Measurements from ENCODE around the gene LAD1. TPM values are rescaled to one million over a fixed set of nuclear protein-coding genes. Genes with fewer than 3 reads are reported as not detected.

LAD1 gene
- total and polyA plus RNA-seq, 2 of the 4 experiments (the other 2 are of a cell fraction), result under 0.01 to 0.07 TPM

- H3K4me2 ChIP-seq (ENCODE audit: low read depth, low read length), result no peak overlapping the region
- no peaks in the 10 kb centered on the region for H4K20me1 ChIP-seq (ENCODE audit: insufficient read depth, low read length)
- H3K36me3 ChIP-seq (ENCODE audit: control insufficient read depth, insufficient read depth, low read length), result no peaks in the 10 kb centered on the region
- ChIA-PET POLR2A (ENCODE audit: unreplicated experiment) (no interaction called here), CTCF (interaction anchor here (1.3 kb wide), 1 partner anchor 20 kb away, joined by 3 read pairs; no protein-coding TSS in a partner anchor)
- no peaks in the 10 kb centered on the region for H3K79me1 ChIP-seq (ENCODE audit: low read depth in 1 of 2, low read length in 2 of 2)
- no peaks in the 10 kb centered on the region for H3K4me1 ChIP-seq (ENCODE audit: control insufficient read depth, insufficient read depth, low read length)
- in situ Hi-C loops (cut with MboI; ENCODE audit: low sequenced_read_pairs), result no loop called here
- no peak overlapping the region for H3K23ac ChIP-seq (ENCODE audit: low read depth, low read length)
- TF ChIP-seq USF2 (IDR thresholded peaks at IDR 0.05; ENCODE audit: low read depth, low read length) (no peak), POLR2A (IDR thresholded peaks at IDR 0.05; ENCODE audit: low read depth, low read length) (no peak), RFX5 (IDR thresholded peaks at IDR 0.05; ENCODE audit: low read depth, low read length) (no peak), MXI1 (IDR thresholded peaks at IDR 0.05; ENCODE audit: borderline replicate concordance, low read depth, low read length) (no peak), MAZ (IDR thresholded peaks at IDR 0.05; ENCODE audit: borderline replicate concordance, low read depth, low read length) (no peak), MAFK (IDR thresholded peaks at IDR 0.05; ENCODE audit: low read depth, low read length) (no peak), RAD21 (IDR thresholded peaks at IDR 0.05; ENCODE audit: low read length) (no peak), CEBPB (IDR thresholded peaks at IDR 0.05; ENCODE audit: low read depth, low read length) (no peak), SMC3 (IDR thresholded peaks at IDR 0.05; ENCODE audit: low read depth, low read length) (no peak), CHD1 (IDR thresholded peaks at IDR 0.05; ENCODE audit: low read depth, low read length) (no peak), NFE2L2 (IDR thresholded peaks at IDR 0.05; ENCODE audit: low read depth, low read length) (no peak), FOS (IDR thresholded peaks at IDR 0.05; ENCODE audit: low read depth, low read length) (no peak), BHLHE40 (IDR thresholded peaks at IDR 0.05; ENCODE audit: low read depth, low read length) (no peak), RCOR1 (IDR thresholded peaks at IDR 0.05; ENCODE audit: insufficient replicate concordance, low read length) (no peak)
- TF ChIP-seq, protein P1, sequence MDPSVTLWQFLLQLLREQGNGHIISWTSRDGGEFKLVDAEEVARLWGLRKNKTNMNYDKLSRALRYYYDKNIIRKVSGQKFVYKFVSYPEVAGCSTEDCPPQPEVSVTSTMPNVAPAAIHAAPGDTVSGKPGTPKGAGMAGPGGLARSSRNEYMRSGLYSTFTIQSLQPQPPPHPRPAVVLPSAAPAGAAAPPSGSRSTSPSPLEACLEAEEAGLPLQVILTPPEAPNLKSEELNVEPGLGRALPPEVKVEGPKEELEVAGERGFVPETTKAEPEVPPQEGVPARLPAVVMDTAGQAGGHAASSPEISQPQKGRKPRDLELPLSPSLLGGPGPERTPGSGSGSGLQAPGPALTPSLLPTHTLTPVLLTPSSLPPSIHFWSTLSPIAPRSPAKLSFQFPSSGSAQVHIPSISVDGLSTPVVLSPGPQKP (IDR thresholded peaks at IDR 0.05; ENCODE audit: borderline replicate concordance, low read depth, low read length), result no peak
- TF ChIP-seq, protein P2, sequence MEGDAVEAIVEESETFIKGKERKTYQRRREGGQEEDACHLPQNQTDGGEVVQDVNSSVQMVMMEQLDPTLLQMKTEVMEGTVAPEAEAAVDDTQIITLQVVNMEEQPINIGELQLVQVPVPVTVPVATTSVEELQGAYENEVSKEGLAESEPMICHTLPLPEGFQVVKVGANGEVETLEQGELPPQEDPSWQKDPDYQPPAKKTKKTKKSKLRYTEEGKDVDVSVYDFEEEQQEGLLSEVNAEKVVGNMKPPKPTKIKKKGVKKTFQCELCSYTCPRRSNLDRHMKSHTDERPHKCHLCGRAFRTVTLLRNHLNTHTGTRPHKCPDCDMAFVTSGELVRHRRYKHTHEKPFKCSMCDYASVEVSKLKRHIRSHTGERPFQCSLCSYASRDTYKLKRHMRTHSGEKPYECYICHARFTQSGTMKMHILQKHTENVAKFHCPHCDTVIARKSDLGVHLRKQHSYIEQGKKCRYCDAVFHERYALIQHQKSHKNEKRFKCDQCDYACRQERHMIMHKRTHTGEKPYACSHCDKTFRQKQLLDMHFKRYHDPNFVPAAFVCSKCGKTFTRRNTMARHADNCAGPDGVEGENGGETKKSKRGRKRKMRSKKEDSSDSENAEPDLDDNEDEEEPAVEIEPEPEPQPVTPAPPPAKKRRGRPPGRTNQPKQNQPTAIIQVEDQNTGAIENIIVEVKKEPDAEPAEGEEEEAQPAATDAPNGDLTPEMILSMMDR (conservative IDR thresholded peaks at IDR 0.05; ENCODE audit: low read depth, low read length), result no peak
- BruUV-seq (replicated peaks), result no TSS peak
- no peaks in the 10 kb centered on the region for H3K9me3 ChIP-seq (ENCODE audit: control insufficient read depth, insufficient read depth, low read length)
- H2BK20ac ChIP-seq (ENCODE audit: low read depth, low read length), result no peak overlapping the region
- no peak overlapping the region for H3K4ac ChIP-seq (ENCODE audit: low read depth, low read length)
- WGBS, 2 experiments (ENCODE audit: extremely low coverage in 2 of 2, insufficient read length in 1 of 2), result no CpG with 5 or more reads among the region's 4 CpGs
- no peak overlapping the region for H3K18ac ChIP-seq (ENCODE audit: low read depth, low read length)
- intact Hi-C loops (cut with micrococcal nuclease), result no loop called here
- no peak overlapping the region for H2AFZ ChIP-seq (replicated peaks; ENCODE audit: low read length, poor library complexity)
- H3K27me3 ChIP-seq (ENCODE audit: control insufficient read depth, insufficient read depth, low read length), result peaks cover 88% of the 10 kb centered on the region
- no peak overlapping the region for H3K4me3 ChIP-seq (ENCODE audit: insufficient read depth, low read depth, low read length)
- H2BK120ac ChIP-seq (ENCODE audit: low read depth, low read length), result no peak overlapping the region
- H3K27ac ChIP-seq (ENCODE audit: insufficient read depth, low read length), result no peak overlapping the region
- no peak overlapping the region for H2BK15ac ChIP-seq (ENCODE audit: low read depth, low read length)
- ATAC-seq (ENCODE audit: low read depth) (no peak), DNase-seq (no peak)
- dilution Hi-C loops (cut with HindIII; ENCODE audit: low sequenced_read_pairs, unreplicated experiment), result no loop called here
- no peak overlapping the region for H3K14ac ChIP-seq (replicated peaks; ENCODE audit: low read depth, low read length)
- no peak overlapping the region for H3K56ac ChIP-seq (ENCODE audit: extremely low read depth, insufficient read depth, low read length)
- H2AK9ac ChIP-seq (replicated peaks; ENCODE audit: low read depth, low read length, poor library complexity), result no peak overlapping the region
- no peak overlapping the region for H2AK5ac ChIP-seq (ENCODE audit: low read depth, low read length)
- no peaks in the 10 kb centered on the region for H3K9me1 ChIP-seq (ENCODE audit: insufficient read depth, low read length)
- no peak overlapping the region for H4K91ac ChIP-seq (ENCODE audit: insufficient read depth, low read depth, low read length)
- no peak overlapping the region for H2BK5ac ChIP-seq (ENCODE audit: low read depth, low read length, poor library complexity, severe bottlenecking)
- H4K5ac ChIP-seq (ENCODE audit: low read depth, low read length), result no peak overlapping the region
- no peak overlapping the region for H3K9ac ChIP-seq (ENCODE audit: low read depth, low read length)
- H4K8ac ChIP-seq (ENCODE audit: low read depth in 2 of 2, low read length in 2 of 2), result no peak overlapping the region
These were observed 3.2 kb downstream of the LAD1 start for GRCh38 chr1:201395936-201396335.
